HepG2 (cell line): ENCODE results near the gene SPINDOC. TPM values are rescaled to one million over a fixed set of nuclear protein-coding genes. Genes with fewer than 3 reads are reported as not detected.
A peak's percentile ranks its signal among the peaks of the same experiment; 100 is the strongest.

Source experiments
- CREB3 ChIP-seq: sonication (generic); formaldehyde crosslinking; IDR thresholded peaks from 2 replicates; pipeline ENCODE4 v1.5.0; 2020; ENCODE audit warnings: missing genetic modification reagents
- ELF1 ChIP-seq: sonication (generic); formaldehyde crosslinking; IDR thresholded peaks from 2 replicates; pipeline ENCODE4 v1.4.0; 2020; ENCODE audit warnings: missing genetic modification reagents
- GABPA ChIP-seq, 2 experiments: IDR thresholded peaks; 2 replicates each; pipeline ENCODE4 v1.6.1; 2011 to 2016; ENCODE audit warnings: low read depth in 2 of 2, low read length in 1 of 2, missing biosample characterization in 1 of 2, missing genetic modification characterization in 1 of 2
- GTF2F1 ChIP-seq: fragments of 150-350 bp; IDR thresholded peaks from 2 replicates; pipeline ENCODE4 v1.6.1; 2014; ENCODE audit warnings: low read length
- HES4 ChIP-seq: sonication (generic); formaldehyde crosslinking; IDR thresholded peaks from 2 replicates; pipeline ENCODE4 v1.9.0; 2021; ENCODE audit warnings: mild to moderate bottlenecking, missing genetic modification reagents, borderline replicate concordance
- HMG20A ChIP-seq: IDR thresholded peaks from 2 replicates; pipeline ENCODE4 v1.6.1; 2016; ENCODE audit warnings: borderline replicate concordance
- KDM5B ChIP-seq: sonication (generic); formaldehyde crosslinking; IDR thresholded peaks from 2 replicates; pipeline ENCODE4 v1.4.0; 2020; ENCODE audit warnings: missing genetic modification reagents, mild to moderate bottlenecking, borderline replicate concordance
- PAF1 ChIP-seq: IDR thresholded peaks from 2 replicates; pipeline ENCODE4 v1.6.1; 2016; ENCODE audit warnings: missing genetic modification reagents, missing compliant biosample characterization
- STAG1 ChIP-seq: sonication (generic); formaldehyde crosslinking; IDR thresholded peaks from 2 replicates; pipeline ENCODE4 v1.4.0; 2020; ENCODE audit warnings: missing genetic modification reagents
- TCF7 ChIP-seq: sonication (generic); IDR thresholded peaks from 2 replicates; pipeline ENCODE4 v1.6.1; 2016; ENCODE audit warnings: antibody characterized with exemption, low read depth
- ZBED4 ChIP-seq: sonication (generic); formaldehyde crosslinking; IDR thresholded peaks from 2 replicates; pipeline ENCODE4 v1.4.0; 2020; ENCODE audit warnings: missing genetic modification reagents, borderline replicate concordance
- ZBTB21 ChIP-seq: sonication (generic); formaldehyde crosslinking; IDR thresholded peaks from 2 replicates; pipeline ENCODE4 v1.4.0; 2020; ENCODE audit warnings: missing genetic modification reagents
- ZNF12 ChIP-seq: sonication (generic); formaldehyde crosslinking; IDR thresholded peaks from 2 replicates; pipeline ENCODE4 v1.5.0; 2020; ENCODE audit warnings: missing genetic modification reagents
- ZNF275 ChIP-seq: sonication (generic); formaldehyde crosslinking; IDR thresholded peaks from 2 replicates; pipeline ENCODE4 v1.8.0; 2022; ENCODE audit warnings: missing genetic modification reagents, mild to moderate bottlenecking, inconsistent platforms, borderline replicate concordance
- ZNF615 ChIP-seq: sonication (generic); formaldehyde crosslinking; IDR thresholded peaks from 2 replicates; pipeline ENCODE4 v1.5.0; 2020; ENCODE audit warnings: mild to moderate bottlenecking, missing genetic modification reagents, borderline replicate concordance
- ZNF646 ChIP-seq: sonication (generic); formaldehyde crosslinking; IDR thresholded peaks from 2 replicates; pipeline ENCODE4 v1.9.0; 2021; ENCODE audit warnings: mild to moderate bottlenecking, missing genetic modification reagents
- polyA plus RNA-seq, 8 experiments: library from polyadenylated mRNA; depleted of rRNA in 3 of 8; stranded (reverse) in 7 of 8; unstranded in 1 of 8; fragments of >200 nt; fragmentation: Illumina TruSeq in 4 of 8; extraction: Trizol in 4 of 8; gene quantifications; 2 replicates each; pipeline versions ENCODE4 v1.2.1 to v1.2.3, GENCODE V29; 2011 to 2016; ENCODE audit warnings: low read depth in 4 of 8, missing spikeins in 1 of 8, mixed read lengths in 1 of 8; ENCODE audit not compliant: insufficient read depth in 1 of 8
- total RNA-seq, 5 experiments: library from RNA; depleted of rRNA; stranded (reverse); fragments of >200 nt; fragmentation: Illumina TruSeq; extraction: Trizol; gene quantifications; 2 replicates each; pipeline ENCODE4 v1.2.3, GENCODE V29; 2016; ENCODE audit warnings: low read depth in 1 of 5

The SPINDOC gene
- total and polyA plus RNA-seq, 2 of the 13 experiments (the other 11 are each of a cell fraction or from before 2014, with no cell fraction given): 21.4 to 29.9 TPM

GRCh38 chr11:63837027-63837688, 23.9 kb downstream of the SPINDOC start (continued):
- no peak for TF ChIP-seq ZBED4
- no peak for TF ChIP-seq ELF1 (CRISPR knock-in tag)
- TF ChIP-seq GTF2F1: no peak
- no peak for TF ChIP-seq ZNF615 (CRISPR knock-in tag)
- no peak for TF ChIP-seq ZNF12 (CRISPR knock-in tag)
- TF ChIP-seq KDM5B (CRISPR knock-in tag): 0 out of 2 replicates have a peak, but pooled peaks have one; percentile 24
- TF ChIP-seq ZBTB21 (CRISPR knock-in tag): no peak
- TF ChIP-seq HES4 (CRISPR knock-in tag): no peak
- TF ChIP-seq GABPA (IDR thresholded peaks at IDR 0.05; ENCODE audit: low read depth, low read length): no peak
- 0 out of 2 replicates have a peak, but pooled peaks have one; percentile 27 for TF ChIP-seq GABPA (CRISPR knock-in tag; IDR thresholded peaks at IDR 0.05; ENCODE audit: low read depth)
- TF ChIP-seq HMG20A: no peak
- TF ChIP-seq ZNF646 (CRISPR knock-in tag): no peak
- peak; percentile 96 for TF ChIP-seq STAG1 (CRISPR knock-in tag)
- no peak for TF ChIP-seq PAF1 (CRISPR knock-in tag)
- no peak for TF ChIP-seq ZNF275 (CRISPR knock-in tag)
- TF ChIP-seq CREB3: no peak
- no peak for TF ChIP-seq TCF7
